Measurements from ENCODE around the gene ERMAP. TPM values are rescaled to one million over a fixed set of nuclear protein-coding genes. Genes with fewer than 3 reads are reported as not detected.
"Not testable (repeated sequence)": the region's sequence is repeated elsewhere in the genome, so short reads cannot be mapped to it uniquely, and the experiment has no call there.

Gene ERMAP
- total RNA-seq, 2 experiments from 2014 or later, result 7.7 to 7.8 TPM

DNA sequence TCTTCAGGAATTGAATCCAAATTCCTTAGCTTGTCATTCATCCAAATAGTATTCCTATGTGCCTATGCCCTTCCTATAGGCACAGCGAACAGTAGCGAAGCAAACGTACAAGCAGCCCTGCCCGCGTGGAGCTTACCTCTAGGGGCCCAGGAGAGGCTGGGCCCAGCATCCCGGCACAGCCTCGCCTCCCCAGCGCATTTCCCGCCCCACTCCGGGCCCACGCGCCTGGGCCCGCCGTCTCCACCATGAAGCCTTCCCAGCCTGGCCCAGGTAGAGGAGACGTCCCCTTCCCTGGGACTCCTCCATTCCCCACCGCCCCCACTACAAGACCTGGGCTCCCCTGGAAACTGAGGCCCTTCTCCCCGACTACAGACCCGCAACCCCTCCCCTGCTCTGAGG lies 32.4 kb upstream of the ERMAP start:
- Mint-ChIP-seq H3K27ac (peak overlapping the region; percentile 3), H3K9me3 (no peaks in the 10 kb centered on the region), H3K36me3 (ENCODE audit: low read depth) (peaks cover 15% of the 10 kb centered on the region), H3K4me1 (peaks cover 28% of the 10 kb centered on the region), H3K27me3 (no peaks in the 10 kb centered on the region), H3K4me3 (no peak overlapping the region)
- no peak for DNase-seq
- POLR2A ChIA-PET, result interaction anchor here (1.0 kb wide), 1 partner anchor 18 kb away, joined by 3 read pairs; the partner anchor contains the start of genes C1orf50 and P3H1
- CTCF ChIA-PET, result interaction anchor here (1.3 to 1.8 kb wide), 2 partner anchors 18 to 48 kb away, joined by 3 to 7 read pairs; partner anchors contain the start of genes C1orf50 and P3H1

DNA sequence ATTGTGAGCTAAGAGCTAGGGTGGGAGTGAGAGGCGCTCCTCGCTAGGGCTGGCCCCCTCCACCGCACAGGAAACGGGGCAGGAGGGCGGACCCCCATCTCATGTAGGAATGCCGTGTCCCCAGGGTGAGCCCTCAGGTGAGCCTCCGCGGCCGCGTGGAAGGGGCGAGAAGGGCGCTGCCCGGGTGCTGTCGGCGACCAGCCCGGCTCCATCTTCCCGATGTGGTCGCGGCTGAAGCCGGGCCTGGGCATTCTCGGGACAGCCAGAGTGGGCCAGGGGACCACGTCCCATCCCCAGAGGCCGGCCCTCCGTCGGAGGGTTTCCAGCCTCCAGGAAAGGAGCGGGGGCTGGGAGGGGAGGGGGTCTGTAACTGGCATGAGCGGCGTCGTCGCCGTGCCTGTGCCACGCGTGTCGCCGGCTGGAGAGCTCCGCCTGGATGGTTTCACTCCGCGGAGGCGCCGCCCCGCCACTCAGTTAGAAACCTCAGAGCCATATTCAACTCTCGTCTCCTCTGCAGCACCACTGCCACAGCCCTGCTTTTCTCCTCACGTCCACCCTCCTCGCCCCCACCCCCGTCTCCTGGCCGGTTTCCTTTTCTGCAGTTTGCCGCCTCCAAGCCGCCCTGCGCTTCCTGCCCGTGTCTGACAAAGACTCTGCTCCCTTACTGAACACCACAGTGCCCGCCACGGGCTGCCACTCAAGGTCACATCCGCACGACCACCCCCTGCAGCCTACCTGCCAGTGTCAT lies 31.8 kb upstream of the ERMAP start, which contains the start of gene TMEM269:
TMEM269 (plus strand) TSS at position 46 of the 748 bp plus-strand sequence. CDS start 4,903 bp downstream, outside the sequence.
- Mint-ChIP-seq H3K4me3 (peak within 1 kb of the TSS; percentile 62), H3K27me3 (no peaks in the 10 kb centered on the region), H3K4me1 (peaks cover 26% of the 10 kb centered on the region), H3K9me3 (no peaks in the 10 kb centered on the region), H3K36me3 (ENCODE audit: low read depth) (peaks cover 13% of the 10 kb centered on the region), H3K27ac (peak within 1 kb of the TSS; percentile 46)
- POLR2A ChIA-PET, result interaction anchor here (1.0 kb wide), 1 partner anchor 18 kb away, joined by 3 read pairs; the partner anchor contains the start of genes C1orf50 and P3H1
- CTCF ChIA-PET, result interaction anchor here (1.3 to 1.8 kb wide), 2 partner anchors 18 to 47 kb away, joined by 3 to 7 read pairs; partner anchors contain the start of genes C1orf50 and P3H1
- peak; percentile 62 for DNase-seq

DNA sequence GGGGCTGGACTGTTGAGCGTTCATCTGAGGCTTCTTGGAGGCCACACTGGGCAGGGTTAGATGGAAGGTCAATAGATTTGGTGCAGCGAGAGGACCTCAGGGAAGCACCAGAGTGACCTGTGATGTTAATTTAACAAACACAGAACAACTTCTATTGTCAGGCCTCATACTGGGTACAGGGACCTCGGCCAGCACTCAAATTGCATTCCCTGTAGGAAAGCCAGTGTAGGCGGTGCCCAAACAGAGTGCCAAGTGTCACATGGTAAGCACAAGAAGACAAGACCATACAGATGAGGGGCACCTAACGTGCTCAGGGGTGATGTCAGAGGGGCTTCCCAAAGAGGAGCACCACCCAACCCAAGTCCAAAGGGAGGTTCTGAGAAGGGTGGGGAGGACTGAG lies 30.8 kb upstream of the ERMAP start:
- H3K4me1 Mint-ChIP-seq, result peaks cover 21% of the 10 kb centered on the region
- H3K9me3 Mint-ChIP-seq, result no peaks in the 10 kb centered on the region
- ChIA-PET CTCF (interaction anchor here (1.3 kb wide), 1 partner anchor 19 kb away, joined by 5 read pairs; the partner anchor contains the start of genes C1orf50 and P3H1), POLR2A (no interaction called here)
- H3K36me3 Mint-ChIP-seq (ENCODE audit: low read depth), result peaks cover 6% of the 10 kb centered on the region
- H3K4me3 Mint-ChIP-seq, result peak overlapping the region; percentile 62
- no peak for DNase-seq
- no peak overlapping the region for H3K27ac Mint-ChIP-seq
- no peaks in the 10 kb centered on the region for H3K27me3 Mint-ChIP-seq

DNA sequence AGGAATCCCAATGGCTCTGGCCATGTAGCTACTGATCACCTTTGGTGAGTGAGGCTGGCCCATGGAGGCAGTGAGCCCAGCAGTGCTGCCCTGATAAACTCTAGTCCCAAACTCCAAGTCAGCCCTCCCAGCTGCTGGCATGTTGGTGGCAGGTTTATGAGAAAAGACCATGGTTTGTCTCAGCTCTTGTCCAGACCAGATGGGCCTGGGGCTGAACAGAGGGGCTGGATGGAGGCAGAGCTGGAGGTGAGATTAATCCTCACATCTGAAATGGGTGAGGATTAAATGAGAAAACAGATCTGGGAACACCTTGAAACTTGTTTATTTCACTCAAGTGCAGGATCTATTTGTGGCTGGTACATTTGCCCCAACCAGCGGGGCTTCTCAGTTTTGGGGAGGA lies 28.9 kb upstream of the ERMAP start:
- peak overlapping the region; percentile 47 for H3K27ac Mint-ChIP-seq
- no peaks in the 10 kb centered on the region for H3K9me3 Mint-ChIP-seq
- no peak for DNase-seq
- H3K4me1 Mint-ChIP-seq, result peaks cover 21% of the 10 kb centered on the region
- H3K27me3 Mint-ChIP-seq, result no peaks in the 10 kb centered on the region
- H3K4me3 Mint-ChIP-seq, result no peak overlapping the region
- CTCF ChIA-PET, result interaction anchor here (0.7 to 0.9 kb wide), 2 partner anchors 10 to 11 kb away, joined by 3 read pairs; no protein-coding TSS in a partner anchor
- POLR2A ChIA-PET, result no interaction called here
- peaks cover 3% of the 10 kb centered on the region for H3K36me3 Mint-ChIP-seq (ENCODE audit: low read depth)

DNA sequence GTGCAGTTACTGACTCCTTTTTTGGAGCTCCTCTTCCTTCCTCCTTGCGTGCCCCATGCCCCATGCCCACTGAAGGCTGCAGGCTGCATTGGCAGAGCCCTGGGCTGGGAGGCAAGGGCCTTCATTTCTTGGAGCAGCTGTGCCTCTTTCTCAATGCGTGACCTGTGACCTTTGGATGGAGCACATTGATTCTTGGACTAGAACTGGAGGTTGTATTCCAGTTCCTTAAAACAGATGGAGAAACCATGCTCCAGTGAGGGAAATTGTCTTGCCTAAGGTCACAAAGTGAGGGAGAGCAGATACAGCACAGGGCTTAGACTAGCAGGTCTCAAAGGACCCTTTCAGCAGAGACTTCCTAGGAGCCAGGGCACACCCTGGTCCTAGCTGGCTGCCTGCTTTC lies 23.1 kb upstream of the ERMAP start:
- Mint-ChIP-seq H3K27me3 (peaks cover 8% of the 10 kb centered on the region), H3K9me3 (no peaks in the 10 kb centered on the region), H3K4me3 (no peak overlapping the region), H3K36me3 (ENCODE audit: low read depth) (no peaks in the 10 kb centered on the region), H3K27ac (no peak overlapping the region), H3K4me1 (no peaks in the 10 kb centered on the region)
- POLR2A ChIA-PET, result no interaction called here
- no peak for DNase-seq
- CTCF ChIA-PET, result no interaction called here

DNA sequence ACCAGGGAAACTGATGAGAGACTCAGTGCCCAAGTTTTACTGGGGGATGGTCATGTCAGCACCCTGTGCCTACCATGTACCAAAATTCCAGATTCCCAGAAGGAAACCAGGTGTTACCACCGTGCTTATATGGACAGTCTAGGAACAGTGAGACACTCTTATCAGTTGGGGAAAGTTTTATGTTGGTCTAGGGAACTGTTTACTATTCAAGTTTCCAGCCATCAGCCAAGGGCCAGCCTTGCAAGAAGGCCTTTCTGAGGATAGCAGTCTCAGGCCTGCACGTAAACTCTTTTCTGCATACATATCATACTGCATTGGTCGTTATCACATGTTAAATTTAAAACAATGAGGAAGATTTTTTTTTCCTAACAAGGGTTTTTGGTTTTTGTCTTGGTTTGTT lies 19.5 kb upstream of the ERMAP start:
- ChIA-PET CTCF (no interaction called here), POLR2A (no interaction called here)
- no peak for DNase-seq
- Mint-ChIP-seq H3K9me3 (no peaks in the 10 kb centered on the region), H3K36me3 (ENCODE audit: low read depth) (no peaks in the 10 kb centered on the region), H3K4me3 (no peak overlapping the region), H3K27ac (no peak overlapping the region), H3K27me3 (peaks cover 10% of the 10 kb centered on the region), H3K4me1 (no peaks in the 10 kb centered on the region)

DNA sequence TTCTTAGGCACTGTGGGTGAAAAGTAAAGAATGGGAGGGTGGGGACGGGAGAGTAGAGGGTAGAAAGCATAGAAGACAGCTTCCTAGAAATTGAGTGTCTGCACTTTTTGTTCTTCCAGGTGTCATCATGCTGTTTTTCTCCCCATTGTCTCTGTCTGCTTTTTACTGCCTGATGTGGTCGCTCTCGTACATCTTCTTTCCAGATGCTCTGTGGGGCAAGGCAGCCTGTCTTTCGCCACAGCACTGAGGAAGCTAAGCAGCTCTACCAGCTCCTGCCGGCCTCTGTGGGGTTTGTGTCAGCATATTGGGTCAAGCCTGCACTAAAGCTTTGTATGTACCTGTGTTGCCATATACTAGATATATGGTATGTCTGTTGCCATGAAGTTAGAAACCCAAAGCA lies 18.9 kb upstream of the ERMAP start:
- Mint-ChIP-seq H3K4me3 (no peak overlapping the region), H3K9me3 (no peaks in the 10 kb centered on the region), H3K4me1 (no peaks in the 10 kb centered on the region), H3K36me3 (ENCODE audit: low read depth) (no peaks in the 10 kb centered on the region), H3K27ac (no peak overlapping the region), H3K27me3 (peaks cover 10% of the 10 kb centered on the region)
- ChIA-PET POLR2A (no interaction called here), CTCF (no interaction called here)
- DNase-seq, result no peak

DNA sequence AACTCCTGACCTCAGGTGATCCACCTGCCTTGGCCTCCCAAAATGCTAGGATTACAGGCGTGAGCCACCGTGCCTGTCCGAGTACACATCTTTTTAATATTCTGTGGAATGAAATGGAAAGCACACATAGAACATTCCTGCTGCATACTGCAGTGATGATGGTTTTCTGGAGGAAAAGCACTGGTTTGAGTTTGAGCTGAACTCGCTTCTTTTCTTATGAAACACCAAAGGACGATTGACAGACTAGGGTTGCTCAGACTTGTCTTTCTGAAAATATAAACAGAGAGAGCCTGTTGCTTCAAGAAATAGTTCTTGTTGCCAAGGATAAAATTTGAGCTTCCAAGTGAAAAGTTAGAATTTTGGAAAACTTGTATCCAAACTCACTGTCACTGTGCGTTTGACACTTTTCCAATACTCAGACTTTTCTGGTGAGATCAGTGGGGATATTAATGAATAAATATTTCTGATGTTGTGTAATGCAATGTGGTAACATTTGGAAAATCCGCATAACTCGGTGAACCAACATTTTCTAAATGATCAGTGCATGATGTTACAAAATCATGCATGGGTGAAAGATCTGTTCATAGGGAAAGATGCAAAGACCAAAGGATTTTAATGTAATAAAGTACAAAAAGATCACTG lies 15.0 kb upstream of the ERMAP start:
- no peak for DNase-seq
- no peak overlapping the region for H3K27ac Mint-ChIP-seq
- H3K36me3 Mint-ChIP-seq (ENCODE audit: low read depth), result peaks cover 3% of the 10 kb centered on the region
- H3K27me3 Mint-ChIP-seq, result peaks cover 6% of the 10 kb centered on the region
- POLR2A ChIA-PET, result no interaction called here
- CTCF ChIA-PET, result interaction anchor here (1.1 kb wide), 1 partner anchor 19 kb away, joined by 3 read pairs; no protein-coding TSS in a partner anchor
- H3K4me3 Mint-ChIP-seq, result no peak overlapping the region
- peaks cover 6% of the 10 kb centered on the region for H3K4me1 Mint-ChIP-seq
- H3K9me3 Mint-ChIP-seq, result no peaks in the 10 kb centered on the region

DNA sequence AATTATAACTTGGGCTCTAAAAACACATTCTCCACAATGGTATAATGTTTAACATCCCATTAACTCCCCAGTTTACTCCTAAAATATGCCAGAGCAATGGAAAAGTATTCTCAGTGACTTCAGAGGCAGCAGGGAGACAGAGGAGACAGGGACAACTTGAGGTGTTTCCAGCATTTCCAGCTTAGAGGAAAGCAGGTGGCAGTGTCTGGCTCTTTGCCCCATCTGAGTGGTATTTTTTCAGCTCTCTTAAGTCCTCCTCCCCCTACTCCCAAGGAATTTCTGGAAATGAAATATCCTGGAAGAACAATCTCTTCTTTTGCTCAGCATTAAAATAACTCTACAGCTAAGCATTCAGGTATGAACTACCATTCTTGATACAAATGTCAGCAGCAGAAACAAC lies 10.8 kb upstream of the ERMAP start:
- peaks cover 3% of the 10 kb centered on the region for H3K36me3 Mint-ChIP-seq (ENCODE audit: low read depth)
- peaks cover 15% of the 10 kb centered on the region for H3K4me1 Mint-ChIP-seq
- DNase-seq, result no peak
- H3K27me3 Mint-ChIP-seq, result no peaks in the 10 kb centered on the region
- CTCF ChIA-PET, result interaction anchor here (2.2 kb wide), 1 partner anchor 10 kb away, joined by 8 read pairs; the partner anchor contains the start of genes ERMAP and SVBP
- POLR2A ChIA-PET, result interaction anchor here (0.7 kb wide), 1 partner anchor 1035 kb away, joined by 3 read pairs; no protein-coding TSS in a partner anchor
- no peak overlapping the region for H3K4me3 Mint-ChIP-seq
- no peaks in the 10 kb centered on the region for H3K9me3 Mint-ChIP-seq
- no peak overlapping the region for H3K27ac Mint-ChIP-seq

DNA sequence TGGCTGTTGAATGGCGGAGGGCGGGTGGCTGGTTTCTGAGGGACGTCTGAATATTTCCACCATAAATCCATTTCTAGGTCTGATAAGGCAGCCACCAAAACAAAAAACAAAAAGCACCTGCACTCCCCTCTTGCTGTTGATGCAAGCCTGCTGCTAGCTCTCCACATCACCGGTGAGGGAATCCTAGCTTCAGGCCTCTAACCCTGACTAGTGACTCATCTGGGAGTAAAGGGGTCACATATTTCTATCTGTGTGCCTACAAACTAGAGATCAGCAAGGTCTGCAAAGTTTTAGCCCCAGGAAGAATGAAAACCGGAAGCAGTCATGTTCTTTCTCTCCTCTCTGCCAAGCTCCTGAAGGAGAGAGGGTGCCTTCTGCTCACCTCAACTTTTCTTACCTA lies 10.3 kb upstream of the ERMAP start:
- no peak overlapping the region for H3K4me3 Mint-ChIP-seq
- H3K27ac Mint-ChIP-seq, result peak overlapping the region; percentile 33
- CTCF ChIA-PET, result interaction anchor here (0.7 to 2.2 kb wide), 2 partner anchors 10 to 23 kb away, joined by 3 to 8 read pairs; partner anchors contain the start of genes ERMAP and SVBP
- POLR2A ChIA-PET, result interaction anchor here (0.6 to 0.7 kb wide), 2 partner anchors 27 to 1035 kb away, joined by 3 to 7 read pairs; no protein-coding TSS in a partner anchor
- peaks cover 3% of the 10 kb centered on the region for H3K36me3 Mint-ChIP-seq (ENCODE audit: low read depth)
- H3K27me3 Mint-ChIP-seq, result no peaks in the 10 kb centered on the region
- H3K4me1 Mint-ChIP-seq, result peaks cover 15% of the 10 kb centered on the region
- H3K9me3 Mint-ChIP-seq, result no peaks in the 10 kb centered on the region
- no peak for DNase-seq

DNA sequence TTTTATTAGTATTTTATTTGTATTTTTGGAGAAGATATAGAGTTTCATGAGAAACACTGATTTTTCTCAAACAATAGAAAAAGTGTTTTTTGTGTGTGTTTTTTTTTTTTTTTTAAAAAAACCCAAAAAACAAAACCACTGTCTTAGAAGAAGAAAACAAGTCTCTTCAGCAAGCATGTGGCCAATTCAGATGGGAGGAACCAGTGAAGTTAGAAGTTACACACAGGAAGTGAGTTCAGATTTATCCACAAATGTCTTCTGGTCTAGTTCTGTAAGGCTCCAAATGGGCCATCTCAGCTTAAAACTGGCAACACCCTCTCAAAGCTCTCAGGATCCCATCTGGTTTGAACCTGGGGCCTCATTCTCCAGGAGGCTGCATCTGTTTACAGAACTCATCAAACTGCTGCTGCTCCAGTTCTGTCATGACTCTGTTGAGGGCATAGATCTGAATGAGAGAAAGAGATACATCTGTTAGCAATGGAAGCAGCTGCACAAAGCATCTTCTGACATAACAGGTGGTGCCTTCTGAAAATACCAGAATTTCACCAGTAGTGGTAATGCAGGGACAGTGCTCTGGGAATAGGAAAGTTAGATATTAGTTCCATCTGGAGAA lies 9.8 kb upstream of the ERMAP start:
- DNase-seq, result no peak
- ChIA-PET POLR2A (interaction anchor here (0.6 to 0.7 kb wide), 2 partner anchors 27 to 1034 kb away, joined by 3 to 7 read pairs; no protein-coding TSS in a partner anchor), CTCF (interaction anchor here (0.7 to 1.4 kb wide), 2 partner anchors 24 to 39 kb away, joined by 3 to 4 read pairs; partner anchors contain the start of gene ZNF691)
- Mint-ChIP-seq H3K4me1 (peaks cover 15% of the 10 kb centered on the region), H3K27me3 (no peaks in the 10 kb centered on the region), H3K36me3 (ENCODE audit: low read depth) (peaks cover 3% of the 10 kb centered on the region), H3K9me3 (no peaks in the 10 kb centered on the region), H3K4me3 (no peak overlapping the region), H3K27ac (peak overlapping the region; percentile 86)

DNA sequence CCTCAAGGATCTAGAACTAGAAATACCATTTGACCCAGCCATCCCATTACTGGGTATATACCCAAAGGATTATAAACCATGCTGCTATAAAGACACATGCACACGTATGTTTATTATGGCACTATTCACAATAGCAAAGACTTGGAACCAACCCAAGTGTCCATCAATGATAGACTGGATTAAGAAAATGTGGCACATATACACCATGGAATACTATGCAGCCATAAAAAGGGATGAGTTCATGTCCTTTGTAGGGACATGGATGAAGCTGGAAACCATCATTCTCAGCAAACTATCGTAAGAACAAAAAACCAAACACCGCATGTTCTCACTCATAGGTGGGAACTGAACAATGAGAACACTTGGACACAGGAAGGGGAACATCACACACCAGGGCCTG lies 2.1 kb upstream of the ERMAP start:
- CTCF ChIA-PET, POLR2A ChIA-PET, H3K9me3 Mint-ChIP-seq: not testable (repeated sequence)

More for the DNA sequence above, 2.1 kb upstream of the ERMAP start:
- not testable (repeated sequence) for H3K27ac Mint-ChIP-seq; DNase-seq; H3K27me3 Mint-ChIP-seq; H3K36me3 Mint-ChIP-seq (ENCODE audit: low read depth); H3K4me3 Mint-ChIP-seq
- H3K4me1 Mint-ChIP-seq, result peaks cover 25% of the 10 kb centered on the region
